Measurements from ENCODE around the gene MEMO1.

GRCh38 chr2:31823558-31823957 lies 187.2 kb downstream of the MEMO1 start:
- TF ChIP-seq CTCF (conservative IDR thresholded peaks at IDR 0.05; ENCODE audit: low read depth, low read length) (no peak), EZH2 (IDR thresholded peaks at IDR 0.05; ENCODE audit: borderline replicate concordance, low read depth, low read length, poor library complexity, severe bottlenecking) (no peak)
